HG02763 (cell line): ENCODE results near the gene GALNT8.
"Not testable (repeated sequence)": the region's sequence is repeated elsewhere in the genome, so short reads cannot be mapped to it uniquely, and the experiment has no call there.

ENCODE experiments used
- ATAC-seq: cut with Tn5 transposase; IDR thresholded peaks from one replicate; pipeline ENCODE4 v1.9.1; 2021; ENCODE audit warnings: mild to moderate bottlenecking, moderate library complexity; ENCODE audit not compliant: unreplicated experiment

Gene GALNT8, protein sequence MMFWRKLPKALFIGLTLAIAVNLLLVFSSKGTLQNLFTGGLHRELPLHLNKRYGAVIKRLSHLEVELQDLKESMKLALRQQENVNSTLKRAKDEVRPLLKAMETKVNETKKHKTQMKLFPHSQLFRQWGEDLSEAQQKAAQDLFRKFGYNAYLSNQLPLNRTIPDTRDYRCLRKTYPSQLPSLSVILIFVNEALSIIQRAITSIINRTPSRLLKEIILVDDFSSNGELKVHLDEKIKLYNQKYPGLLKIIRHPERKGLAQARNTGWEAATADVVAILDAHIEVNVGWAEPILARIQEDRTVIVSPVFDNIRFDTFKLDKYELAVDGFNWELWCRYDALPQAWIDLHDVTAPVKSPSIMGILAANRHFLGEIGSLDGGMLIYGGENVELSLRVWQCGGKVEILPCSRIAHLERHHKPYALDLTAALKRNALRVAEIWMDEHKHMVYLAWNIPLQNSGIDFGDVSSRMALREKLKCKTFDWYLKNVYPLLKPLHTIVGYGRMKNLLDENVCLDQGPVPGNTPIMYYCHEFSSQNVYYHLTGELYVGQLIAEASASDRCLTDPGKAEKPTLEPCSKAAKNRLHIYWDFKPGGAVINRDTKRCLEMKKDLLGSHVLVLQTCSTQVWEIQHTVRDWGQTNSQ

DNA sequence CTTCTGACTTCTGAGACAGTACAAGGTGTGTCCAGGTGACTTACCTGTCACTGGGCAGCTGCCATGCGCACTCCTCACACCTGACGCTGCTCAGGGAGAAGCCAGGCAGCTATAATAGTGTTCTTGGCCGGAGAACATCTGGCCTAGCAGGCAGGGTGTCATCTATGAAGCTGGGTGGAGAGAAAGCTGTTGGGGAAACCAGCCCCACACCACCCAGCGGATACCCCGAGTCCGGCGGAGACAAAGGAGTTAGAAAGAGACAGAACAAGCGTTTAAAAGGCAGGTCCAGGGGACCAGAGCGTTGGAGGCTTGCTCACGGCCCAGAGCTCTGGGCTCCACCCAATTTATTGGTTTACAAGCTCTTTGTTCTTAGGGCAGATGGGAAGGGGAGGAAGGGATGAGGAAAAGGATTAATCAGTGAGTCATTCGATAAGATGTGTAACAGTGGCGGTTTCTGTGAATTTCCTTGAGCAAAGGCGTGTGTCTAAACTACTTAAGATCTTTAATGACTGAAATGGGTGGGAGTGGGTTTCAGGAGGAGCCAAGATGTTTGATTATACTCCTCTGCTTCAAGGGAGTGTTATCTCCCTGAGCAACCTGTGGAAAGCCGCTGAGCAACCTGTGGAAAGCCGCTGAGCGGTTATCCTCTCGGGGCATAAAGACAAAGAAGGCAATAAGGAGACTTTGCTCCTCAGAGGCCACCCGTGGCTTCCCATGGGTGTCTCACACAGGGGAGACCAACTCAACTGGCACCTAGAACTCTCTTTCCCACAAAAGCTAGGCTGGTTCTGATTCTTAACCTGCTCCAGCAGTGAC, at the start of gene GALNT8:
Gene GALNT8, plus strand, starts transcription at position 580 of the 816 bp plus-strand sequence. CDS start 278 bp downstream, outside the sequence.
- ATAC-seq: no peak

DNA sequence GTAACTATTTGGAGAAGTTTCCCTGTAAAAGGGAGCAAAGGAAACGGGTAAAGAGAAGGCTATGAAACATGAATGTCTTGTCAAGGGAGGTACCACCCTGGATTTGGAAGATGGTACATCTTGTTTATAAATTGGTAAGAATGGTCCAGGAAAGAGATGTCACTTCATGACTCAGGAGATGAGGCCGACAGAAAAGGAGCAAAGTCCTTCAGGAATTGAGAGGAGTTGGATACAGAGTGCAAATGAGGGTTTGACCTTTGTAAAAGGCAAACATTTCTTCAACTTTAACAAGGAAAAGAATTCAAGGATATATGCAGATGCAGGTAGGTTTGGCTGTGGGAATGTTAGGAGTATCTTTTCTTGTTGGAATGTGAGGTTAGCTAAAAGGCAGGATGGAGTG, 40.5 kb upstream of the GALNT8 start:
- no peak for ATAC-seq

DNA sequence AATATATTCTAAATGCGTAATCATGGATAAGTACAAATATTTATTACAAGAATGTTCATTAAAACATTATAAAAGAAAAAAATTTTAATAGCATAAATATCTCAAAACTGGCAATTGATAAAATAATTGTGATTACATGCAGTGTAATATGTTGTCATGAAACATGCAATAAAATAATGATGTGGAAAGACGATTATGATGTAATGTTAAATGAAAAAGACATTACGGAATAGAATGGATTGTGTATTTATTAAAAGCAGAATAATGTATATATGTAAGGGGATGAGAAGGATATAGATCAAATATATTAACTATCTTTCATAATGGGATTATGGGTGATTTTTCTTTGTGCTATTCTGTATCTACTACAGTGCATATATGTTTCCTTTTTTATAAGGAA, 38.5 kb upstream of the GALNT8 start:
- no peak for ATAC-seq

DNA sequence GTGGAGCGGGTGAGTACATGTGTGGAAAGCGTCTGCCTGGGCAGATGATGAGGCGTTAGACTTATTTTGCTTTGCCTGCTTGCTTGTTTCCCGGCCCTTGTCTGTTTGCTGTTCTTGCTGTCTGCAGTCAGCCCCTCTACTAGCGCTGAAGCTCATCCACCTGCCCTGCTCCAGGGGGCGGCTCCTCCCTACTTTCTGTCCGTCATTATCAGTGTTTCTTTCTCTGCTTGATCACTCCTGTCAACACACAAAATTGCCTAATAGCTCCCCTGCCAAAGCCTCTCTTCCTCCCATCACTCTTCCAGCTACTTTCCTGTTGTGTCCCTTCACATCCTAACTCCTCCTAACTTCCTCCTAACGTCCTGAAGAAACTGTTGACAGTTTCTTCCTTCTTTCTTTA, 34.9 kb upstream of the GALNT8 start:
- no peak for ATAC-seq

DNA sequence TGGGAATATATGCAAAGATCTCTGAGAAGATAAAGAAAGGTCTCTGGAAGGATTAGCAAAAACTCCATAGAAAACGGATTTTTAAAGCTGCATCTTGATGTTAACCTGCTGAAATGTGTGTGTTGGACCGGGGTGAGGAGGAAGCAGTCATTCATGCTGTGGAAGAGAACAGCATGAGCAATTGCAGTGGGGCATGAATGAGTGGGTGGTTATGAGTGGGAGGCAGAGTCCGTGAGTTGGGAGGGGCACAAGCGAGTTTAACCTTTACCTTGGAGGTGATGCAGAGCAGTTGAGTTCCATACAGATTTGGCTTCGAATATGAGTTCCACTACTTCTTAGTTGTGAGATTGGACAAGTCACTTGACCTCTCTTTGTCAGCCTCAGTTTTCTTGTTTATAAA, 29.4 kb upstream of the GALNT8 start:
- no peak for ATAC-seq

DNA sequence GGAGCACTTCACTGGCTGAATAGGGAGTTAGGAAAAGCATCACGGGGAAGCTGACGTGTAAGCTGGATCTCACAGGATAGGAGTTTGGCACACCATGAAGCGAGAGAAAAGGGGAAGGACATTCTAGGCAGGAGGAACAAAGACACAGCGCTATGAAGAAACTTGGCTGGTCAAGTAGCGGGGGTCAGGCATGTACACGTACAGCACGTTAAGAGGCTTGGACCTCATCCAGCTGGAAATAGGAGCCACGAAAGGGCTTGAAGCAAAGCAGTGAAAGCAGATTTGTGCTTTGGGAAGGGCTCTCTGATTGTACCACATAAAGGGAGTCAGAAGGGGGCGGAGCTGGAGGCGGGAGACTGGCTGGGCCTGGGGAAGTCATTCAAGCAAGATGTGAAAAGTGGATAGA, 19.6 kb upstream of the GALNT8 start:
- ATAC-seq: no peak

DNA sequence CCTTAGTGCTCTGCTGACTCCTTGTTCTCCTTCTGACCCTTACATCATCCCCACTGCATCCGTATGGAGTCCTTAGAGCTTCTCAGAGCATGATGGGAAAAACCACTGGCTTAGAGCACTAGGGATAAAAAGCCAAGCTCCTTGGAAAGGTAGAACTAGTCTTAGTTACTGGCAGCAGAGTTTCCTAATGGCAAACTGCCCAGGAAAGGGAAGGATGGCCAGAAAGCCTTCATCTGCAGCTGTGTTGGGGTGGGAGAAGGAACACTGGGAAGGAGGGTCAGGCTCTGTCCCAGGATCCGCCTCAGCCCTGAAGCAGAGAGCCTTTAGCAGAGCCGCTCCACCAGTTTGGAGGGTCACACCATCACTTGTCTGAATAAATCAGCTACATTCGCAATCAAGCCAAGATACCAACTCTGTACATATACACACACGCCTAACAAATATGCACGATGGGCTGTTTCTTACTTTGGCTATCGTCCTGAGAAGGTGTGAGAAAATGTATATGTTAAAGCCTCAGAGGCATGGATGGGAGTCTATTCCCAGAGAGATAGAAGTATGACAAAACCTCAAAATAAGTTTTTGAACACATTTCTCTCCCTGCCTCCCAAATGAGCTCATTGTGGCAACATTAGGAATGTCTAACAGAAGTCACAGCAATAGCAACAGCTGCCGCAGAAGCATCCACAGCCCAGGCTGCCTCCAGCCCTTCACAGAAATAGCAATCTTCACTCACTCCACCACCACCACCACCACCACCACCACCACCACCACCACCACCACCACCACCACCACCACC, 18.6 kb upstream of the GALNT8 start:
- ATAC-seq: no peak

DNA sequence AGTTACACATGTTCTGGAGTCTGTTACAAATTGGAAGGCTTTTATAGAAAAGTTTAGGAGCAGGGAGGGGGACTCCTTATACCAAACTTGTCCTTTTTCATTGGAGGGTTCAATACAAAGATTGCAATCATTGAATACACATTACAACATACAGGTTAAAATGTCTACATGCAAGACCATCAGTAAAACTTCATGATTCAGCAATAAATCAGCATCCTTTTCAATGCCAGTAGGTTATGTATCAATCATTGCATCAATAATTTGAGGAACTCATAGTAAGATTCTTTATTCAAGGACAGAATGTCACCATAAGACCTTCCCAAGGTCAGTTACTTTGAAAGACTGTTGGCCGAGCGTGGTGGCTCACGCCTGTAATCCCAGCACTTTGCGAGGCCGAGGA, 16.5 kb upstream of the GALNT8 start:
- ATAC-seq: no peak

DNA sequence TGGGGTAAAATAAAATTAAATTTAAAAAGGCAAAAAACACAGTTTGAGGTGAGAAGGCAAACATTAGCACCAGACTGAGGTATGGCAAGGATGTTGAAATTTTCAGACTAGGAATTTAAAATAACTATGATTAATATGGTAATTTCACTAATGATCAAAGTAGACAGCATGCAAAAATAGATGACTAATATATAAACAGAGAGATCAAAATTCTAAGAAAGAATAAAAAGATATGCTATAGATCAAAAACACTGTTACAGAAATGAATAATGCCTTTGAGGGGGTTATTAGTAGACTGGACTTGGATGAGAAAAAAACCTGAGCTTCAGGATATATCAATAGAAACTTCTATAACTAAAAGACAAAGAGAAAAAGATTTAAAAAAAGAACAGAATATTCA, 14.4 kb upstream of the GALNT8 start:
- ATAC-seq: no peak

DNA sequence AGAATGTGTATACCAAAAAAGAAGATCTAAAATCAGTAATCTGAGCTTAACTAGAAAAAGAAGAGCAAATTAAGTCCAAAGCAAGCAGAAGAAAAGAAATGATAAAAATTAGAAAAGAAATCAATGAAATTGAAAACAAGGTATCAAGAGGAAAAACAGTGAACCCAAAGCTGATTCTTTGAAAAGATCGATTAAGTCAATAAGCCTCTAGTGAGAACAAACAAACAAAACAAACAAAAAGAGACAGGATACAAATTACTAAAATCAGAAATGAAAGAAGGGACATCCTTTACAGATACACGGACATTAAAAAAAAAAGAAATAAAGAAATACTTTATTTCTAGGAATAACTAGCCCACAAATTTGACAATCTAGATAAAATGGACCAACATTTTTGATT, 12.9 kb upstream of the GALNT8 start:
- ATAC-seq: no peak

DNA sequence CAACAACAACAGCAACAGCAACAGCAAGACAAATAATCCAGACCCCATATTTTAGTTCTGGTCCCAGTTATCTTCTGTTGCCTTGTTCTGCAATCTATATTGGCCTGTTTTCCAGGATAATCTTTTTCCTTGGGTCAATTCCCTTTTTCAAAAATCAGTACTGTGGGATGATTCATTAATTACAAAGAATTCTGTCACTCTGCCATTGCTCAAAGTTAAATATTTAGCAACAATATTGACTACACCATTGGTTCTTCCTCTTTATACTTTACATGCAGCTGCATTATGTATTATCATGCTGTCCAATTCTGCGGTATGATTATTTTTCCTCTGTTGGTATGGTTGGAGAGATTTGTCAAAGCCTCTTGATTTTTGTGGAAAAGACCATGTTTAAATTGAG, 10.1 kb upstream of the GALNT8 start:
- ATAC-seq: no peak

DNA sequence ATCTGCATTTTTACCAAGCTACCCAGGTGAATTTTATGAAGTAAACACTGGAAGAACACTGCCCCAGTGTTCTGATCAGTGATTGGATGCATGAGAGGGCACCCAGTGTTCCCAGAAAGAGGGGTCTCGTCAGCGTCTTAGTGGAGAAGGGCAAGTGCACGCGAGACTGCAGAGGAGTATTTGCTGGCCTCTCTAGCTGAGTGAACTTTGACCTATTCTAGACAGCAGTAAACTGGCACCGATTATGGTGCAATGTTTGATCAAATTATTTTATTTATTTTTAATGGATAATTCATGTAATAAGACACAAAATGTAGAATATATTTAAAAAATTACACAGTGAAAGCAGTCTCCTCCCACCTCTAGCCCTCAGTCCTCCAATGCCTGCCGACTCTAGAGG, 5.3 kb upstream of the GALNT8 start:
- ATAC-seq: no peak

DNA sequence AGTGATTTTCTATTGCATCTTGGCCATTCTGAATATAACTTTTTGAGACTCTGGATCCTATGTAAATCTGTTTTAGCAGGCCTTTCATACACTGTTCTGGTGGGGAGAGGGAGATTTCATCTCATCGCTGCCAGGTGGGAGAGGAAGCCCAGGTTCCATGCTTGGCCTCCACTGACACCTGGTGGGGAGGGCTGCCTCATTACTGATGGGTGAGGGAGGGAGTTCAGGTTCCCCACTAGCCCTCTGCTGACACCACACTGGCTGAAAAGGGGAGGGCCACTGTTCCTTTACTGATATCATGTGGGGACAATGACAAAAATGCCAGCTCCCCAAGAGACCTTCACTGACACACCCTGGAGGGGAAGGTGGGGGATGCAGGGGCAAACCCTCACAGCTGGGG, 2.4 kb upstream of the GALNT8 start:
- ATAC-seq: no peak

DNA sequence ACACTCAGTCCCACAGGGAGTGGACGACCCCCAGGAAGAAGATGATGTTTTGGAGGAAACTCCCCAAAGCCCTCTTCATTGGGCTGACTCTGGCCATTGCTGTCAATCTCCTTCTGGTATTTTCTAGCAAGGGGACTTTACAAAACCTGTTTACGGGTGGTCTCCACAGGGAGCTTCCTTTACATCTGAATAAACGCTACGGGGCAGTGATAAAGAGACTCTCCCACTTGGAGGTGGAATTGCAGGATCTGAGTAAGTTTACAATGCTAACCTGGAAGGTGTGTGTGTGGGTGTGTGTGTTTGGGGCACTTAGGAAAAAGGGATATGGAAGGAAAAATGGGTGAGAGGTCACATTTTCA, 416 bp downstream of the GALNT8 start:
- ATAC-seq: no peak

DNA sequence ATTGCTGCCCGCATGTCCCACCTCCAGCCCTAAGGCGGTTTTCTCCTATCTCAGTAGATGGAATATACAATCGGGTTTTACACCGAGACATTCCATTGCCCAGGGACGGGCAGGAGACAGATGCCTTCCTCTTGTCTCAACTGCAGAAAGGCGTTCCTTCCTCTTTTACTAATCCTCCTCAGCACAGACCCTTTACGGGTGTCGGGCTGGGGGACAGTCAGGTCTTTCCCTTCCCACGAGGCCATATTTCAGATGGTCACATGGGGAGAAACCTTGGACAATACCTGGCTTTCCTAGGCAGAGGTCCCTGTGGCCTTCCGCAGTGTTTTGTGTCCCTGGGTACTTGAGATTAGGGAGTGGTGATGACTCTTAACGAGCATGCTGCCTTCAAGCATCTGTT, 1.4 kb downstream of the GALNT8 start:
- ATAC-seq: not testable (repeated sequence)

DNA sequence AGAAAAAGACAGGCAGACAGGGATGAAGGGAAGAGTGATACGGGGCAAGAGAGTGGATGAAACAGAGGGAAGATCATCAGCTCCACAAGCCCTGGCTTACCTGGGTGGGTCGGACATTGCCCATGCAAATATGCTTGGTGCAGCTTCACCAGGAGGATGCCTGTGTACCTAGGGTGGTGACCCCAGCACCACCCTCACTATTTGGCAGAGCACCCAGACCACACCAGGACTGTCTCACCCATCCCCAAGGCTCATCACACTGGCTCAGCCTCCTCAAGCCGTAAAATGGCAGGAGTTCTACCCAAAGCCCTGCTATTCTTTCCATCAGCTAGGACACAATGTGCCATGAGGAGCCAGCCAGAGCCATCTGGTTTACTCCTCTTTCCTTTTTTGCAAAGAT, 3.0 kb downstream of the GALNT8 start:
- ATAC-seq: no peak

DNA sequence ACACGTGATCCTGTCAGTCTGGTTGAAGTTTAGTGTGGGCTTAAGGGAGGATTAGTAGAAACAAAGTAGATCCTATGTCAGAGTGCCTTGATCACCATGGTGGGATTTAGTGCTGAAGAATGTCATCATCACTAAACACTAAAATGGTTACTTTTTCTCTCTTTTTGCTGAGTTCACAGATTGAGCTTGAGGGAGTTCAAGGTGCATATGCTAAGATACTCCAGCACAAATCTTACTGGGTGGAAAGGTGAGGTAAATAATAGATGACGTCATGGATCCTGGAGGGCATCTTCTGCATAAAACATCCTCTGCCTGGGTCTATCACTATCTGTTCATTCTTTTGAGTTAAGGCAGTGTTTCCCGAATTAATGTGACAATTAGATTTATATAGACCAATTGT, 4.9 kb downstream of the GALNT8 start:
- ATAC-seq: no peak

DNA sequence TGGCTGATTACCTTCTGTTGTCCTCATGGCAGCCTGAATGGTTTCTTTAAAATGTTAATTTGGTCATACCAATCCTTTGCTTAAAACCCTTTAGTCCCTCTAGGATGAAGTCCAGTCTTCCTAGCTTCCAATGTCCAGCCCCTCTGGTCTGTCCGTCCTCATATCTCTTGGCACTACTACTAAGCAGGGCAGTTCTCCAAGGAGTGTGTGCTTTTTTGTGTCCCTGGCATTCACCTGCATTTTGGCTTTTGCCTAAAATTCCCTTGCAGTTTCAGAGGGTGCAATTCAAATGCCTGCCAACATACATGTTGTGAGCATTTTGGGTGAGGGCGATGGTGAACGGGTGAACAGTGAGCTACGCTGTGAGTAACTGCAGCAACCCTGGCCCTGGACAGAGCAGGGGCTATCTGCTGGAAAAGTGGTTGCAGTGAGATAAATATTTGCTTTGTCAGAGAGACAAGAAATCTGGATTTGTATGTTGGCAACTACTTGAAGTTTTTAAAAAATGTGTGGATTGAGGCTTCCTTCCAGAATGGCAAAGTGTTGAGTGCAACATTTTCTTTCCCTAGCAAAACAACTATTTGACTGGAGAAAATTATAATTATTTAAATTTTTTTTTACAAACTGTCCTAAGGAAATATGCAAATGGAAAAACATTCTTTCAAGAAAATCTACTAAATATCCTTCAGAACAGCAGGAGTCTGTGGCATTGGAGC, 14.6 kb downstream of the GALNT8 start:
- ATAC-seq: no peak

DNA sequence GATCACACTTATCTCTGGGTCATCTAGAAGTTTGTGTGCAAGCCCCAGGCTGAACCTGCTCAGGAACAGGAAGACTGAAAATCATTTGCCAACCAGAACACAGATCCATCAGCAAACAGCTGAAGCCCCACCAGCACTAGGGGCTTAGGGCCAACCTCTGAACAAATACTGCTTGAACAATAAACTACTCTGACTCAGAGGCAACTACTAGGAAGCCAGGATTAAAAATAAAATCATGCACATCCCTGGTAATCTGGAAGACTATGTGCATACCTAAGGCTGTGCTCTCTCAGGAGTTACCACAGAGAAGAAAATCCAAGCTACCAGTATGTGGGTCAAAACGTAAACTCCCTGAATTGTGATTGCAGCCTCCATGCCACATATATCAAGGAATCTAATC, 15.9 kb downstream of the GALNT8 start:
- no peak for ATAC-seq

DNA sequence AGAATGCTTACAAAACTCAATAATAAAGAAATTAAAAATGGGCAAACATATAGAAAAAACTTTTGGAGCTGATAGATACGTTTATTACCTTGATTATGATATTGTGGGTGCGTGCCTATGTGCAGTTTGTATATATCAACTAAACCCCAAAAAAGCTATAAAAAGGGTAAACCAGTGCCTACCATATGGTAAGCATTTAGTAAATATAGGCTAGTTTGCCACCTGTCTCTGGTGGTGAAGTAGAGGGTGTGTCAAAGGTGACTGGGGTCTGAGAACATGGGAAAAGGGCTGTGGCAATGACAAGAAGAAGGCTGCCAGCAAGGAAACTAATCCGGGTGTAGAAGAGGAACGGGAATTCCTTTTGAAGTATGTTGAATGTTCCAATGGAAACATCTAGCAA, 18.3 kb downstream of the GALNT8 start:
- ATAC-seq: no peak
